ENCODE data around the gene COL27A1. TPM values are rescaled to one million over a fixed set of nuclear protein-coding genes. Genes with fewer than 3 reads are reported as not detected.
A peak's percentile ranks its signal among the peaks of the same experiment; 100 is the strongest.

Gene COL27A1
- total and polyA plus RNA-seq, 2 donors (not counting 1 experiment from before 2014, with no cell fraction given), result 0.16 to 0.27 TPM

DNA sequence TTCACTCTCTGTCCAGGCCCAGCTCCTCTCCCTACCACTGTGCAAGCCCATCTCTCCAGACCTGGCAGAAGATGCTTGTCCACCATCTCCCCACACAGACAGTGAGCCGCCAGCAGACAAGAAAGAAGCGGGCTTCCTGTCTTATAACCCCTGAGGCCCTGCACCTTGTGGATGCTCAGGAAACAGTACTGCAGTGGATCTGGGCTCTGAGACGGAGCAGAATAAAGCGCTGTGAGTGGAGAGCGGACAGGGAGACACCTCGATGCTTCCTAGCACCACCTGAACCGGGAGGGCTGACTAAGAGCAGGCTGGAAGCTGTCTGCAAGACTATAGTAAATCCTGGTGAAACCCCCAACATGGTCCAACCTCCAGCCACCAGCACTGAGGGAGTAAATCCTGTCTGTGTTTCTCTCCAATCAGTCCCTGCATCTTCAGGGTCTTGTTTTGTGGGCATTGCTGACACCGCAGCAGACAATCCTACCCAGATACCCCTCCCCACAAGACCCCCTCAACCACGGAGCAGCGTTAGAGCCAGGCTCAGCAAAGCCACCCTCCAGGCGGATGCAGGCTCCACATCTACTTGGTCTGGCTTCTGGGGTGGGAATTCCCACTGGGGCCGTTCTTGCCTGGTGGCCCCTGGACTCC, 193.0 kb downstream of the COL27A1 start:
- no peak for TF ChIP-seq EZH2 (IDR thresholded peaks at IDR 0.05; ENCODE audit: borderline replicate concordance, insufficient read depth, low read depth, low read length, poor library complexity, severe bottlenecking)
- TF ChIP-seq, protein P1, sequence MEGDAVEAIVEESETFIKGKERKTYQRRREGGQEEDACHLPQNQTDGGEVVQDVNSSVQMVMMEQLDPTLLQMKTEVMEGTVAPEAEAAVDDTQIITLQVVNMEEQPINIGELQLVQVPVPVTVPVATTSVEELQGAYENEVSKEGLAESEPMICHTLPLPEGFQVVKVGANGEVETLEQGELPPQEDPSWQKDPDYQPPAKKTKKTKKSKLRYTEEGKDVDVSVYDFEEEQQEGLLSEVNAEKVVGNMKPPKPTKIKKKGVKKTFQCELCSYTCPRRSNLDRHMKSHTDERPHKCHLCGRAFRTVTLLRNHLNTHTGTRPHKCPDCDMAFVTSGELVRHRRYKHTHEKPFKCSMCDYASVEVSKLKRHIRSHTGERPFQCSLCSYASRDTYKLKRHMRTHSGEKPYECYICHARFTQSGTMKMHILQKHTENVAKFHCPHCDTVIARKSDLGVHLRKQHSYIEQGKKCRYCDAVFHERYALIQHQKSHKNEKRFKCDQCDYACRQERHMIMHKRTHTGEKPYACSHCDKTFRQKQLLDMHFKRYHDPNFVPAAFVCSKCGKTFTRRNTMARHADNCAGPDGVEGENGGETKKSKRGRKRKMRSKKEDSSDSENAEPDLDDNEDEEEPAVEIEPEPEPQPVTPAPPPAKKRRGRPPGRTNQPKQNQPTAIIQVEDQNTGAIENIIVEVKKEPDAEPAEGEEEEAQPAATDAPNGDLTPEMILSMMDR (IDR thresholded peaks at IDR 0.05), result no peak
- ChIA-PET POLR2A (interaction anchor here (1.0 to 1.7 kb wide), 7 partner anchors 15 to 240 kb away, joined by 4 to 9 read pairs (median 5); partner anchors contain the start of gene AKNA), CTCF (interaction anchor here (1.0 to 7.5 kb wide), 11 partner anchors 8 to 305 kb away, joined by 3 to 41 read pairs (median 4); partner anchors contain the start of gene AKNA)
- Histone ChIP-seq H3K36me3 (replicated peaks in 1 of 2; ENCODE audit: control extremely low read depth in 1 of 2, control insufficient read depth in 1 of 2, extremely low read depth in 1 of 2, insufficient read depth in 2 of 2, low read length in 1 of 2) (peaks cover 4 to 97% of the 10 kb centered on the region in 2 experiments), H3K4me3 (ENCODE audit: control extremely low read depth in 1 of 5, extremely low read depth in 1 of 5, insufficient read depth in 1 of 5, low read depth in 2 of 5, low read length in 4 of 5) (no peak overlapping the region), H3K9me3 (ENCODE audit: control extremely low read depth in 1 of 3, control insufficient read depth in 2 of 3, insufficient read depth in 1 of 3, low read length in 2 of 3) (no peaks in the 10 kb centered on the region), H4K20me1 (ENCODE audit: control insufficient read depth, insufficient read depth, low read length, poor library complexity, severe bottlenecking) (peaks cover 68% of the 10 kb centered on the region), H3K27me3 (replicated peaks in 1 of 4; ENCODE audit: control extremely low read depth in 1 of 4, control insufficient read depth in 3 of 4, insufficient read depth in 4 of 4, low read length in 3 of 4) (no peaks in the 10 kb centered on the region), H3K79me2 (ENCODE audit: control insufficient read depth, insufficient read depth, low read length) (peaks cover 39% of the 10 kb centered on the region), H3K9ac (ENCODE audit: low read length) (no peak overlapping the region), H3K4me1 (ENCODE audit: control insufficient read depth in 2 of 2, insufficient read depth in 2 of 2, low read length in 2 of 2) (peaks cover 26 to 36% of the 10 kb centered on the region in 2 donors), H3K27ac (ENCODE audit: low read length in 2 of 2) (peak overlapping the region; percentile 68 to 80), H3K4me2 (replicated peaks; ENCODE audit: low read depth, low read length, poor library complexity, severe bottlenecking) (peak overlapping the region; percentile 53), H2AFZ (ENCODE audit: insufficient read depth, low read depth, low read length, poor library complexity, severe bottlenecking) (no peak overlapping the region)
- H3K4me3 Mint-ChIP-seq, result peak overlapping the region; percentile 83
- intact Hi-C loops (cut with micrococcal nuclease), result no loop called here
- peak overlapping the region; percentile 97 for H3K27ac Mint-ChIP-seq
- no peaks in the 10 kb centered on the region for H3K27me3 Mint-ChIP-seq
- H3K4me1 Mint-ChIP-seq, result peaks cover 47% of the 10 kb centered on the region
- ATAC-seq (ENCODE audit: low read depth), result no peak
- H3K9me3 Mint-ChIP-seq (ENCODE audit: insufficient read depth), result no peaks in the 10 kb centered on the region
- 77% methylated on average over 11 of the region's 12 CpGs for WGBS (ENCODE audit: insufficient coverage)
- DNase-seq, result no peak
